CD4-positive, alpha-beta T cell treated with Interleukin-6 for 4 hours (primary cell): ENCODE data around the gene SH3BGRL2.
"Not testable (repeated sequence)": the region's sequence is repeated elsewhere in the genome, so short reads cannot be mapped to it uniquely, and the experiment has no call there.

Source experiments
- DNase-seq: peaks from one replicate; pipeline ENCODE4 v3.0.0-alpha.2; 2020; ENCODE audit warnings: mixed read lengths

The SH3BGRL2 gene

DNA sequence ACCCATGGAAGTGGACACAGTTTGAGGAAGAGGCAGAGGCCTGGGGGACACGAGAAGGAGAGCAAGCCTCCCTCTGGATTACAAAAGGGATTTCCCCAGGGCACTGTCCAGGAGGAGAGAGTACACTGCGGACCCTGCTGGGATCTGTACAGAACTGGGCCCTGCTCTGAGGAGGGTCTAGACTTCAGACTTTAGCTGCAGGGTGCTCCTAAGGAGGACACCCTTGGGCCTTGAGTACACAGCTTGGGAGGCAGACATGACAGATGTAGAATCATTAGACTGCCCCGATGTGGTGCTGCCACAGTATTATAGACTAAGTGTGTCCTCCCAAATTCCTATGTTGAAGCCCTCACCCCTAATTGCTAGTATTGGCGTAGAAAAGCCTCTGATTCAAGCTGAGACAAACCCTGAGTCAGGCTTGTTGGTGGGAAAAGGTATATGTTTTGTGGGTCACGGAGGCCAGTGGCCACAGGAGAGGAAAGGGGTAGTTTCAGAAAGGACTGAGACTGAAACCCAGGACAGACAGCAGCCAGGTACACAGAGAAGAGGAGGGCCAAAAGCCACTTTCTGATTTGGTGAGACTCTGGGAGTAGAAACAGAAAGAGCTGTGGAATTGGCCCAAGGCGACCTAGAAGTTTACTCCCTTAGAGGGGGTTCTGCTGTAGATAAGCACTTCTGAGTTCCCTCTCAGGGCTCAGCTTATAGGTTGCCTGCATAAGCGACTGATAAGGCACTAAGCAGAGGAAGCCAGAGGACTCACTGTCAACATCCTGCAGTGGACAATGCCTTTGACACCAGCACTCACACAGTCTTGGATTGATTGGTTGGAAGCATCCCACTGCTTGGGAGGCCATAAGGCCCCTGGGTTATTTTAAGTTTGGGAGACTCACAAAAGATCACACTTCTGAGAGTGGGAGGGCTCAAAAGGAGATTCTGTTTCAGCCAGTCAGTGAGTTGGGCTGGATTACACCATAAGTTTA is 16.5 kb upstream of the SH3BGRL2 start:
- no peak for DNase-seq

DNA sequence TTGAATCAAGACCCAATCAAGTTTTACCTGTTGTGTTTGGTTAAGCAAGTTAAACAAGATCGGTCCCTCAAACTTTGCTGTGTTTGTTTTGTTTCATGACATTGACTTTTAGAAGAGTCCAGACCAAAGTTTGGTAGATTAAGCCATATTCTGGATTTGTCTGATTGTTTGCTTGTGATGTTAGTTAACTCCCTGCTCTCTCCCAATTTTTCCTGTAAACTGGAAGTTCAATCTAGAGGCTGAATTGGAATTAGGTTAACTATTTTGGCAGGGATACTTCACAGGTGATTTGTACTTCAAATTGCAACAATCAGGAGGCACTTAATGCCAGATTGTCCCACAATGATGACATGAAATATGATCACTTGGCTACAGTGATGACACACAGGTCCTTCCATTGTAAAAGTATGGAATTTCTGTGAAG is 13.6 kb upstream of the SH3BGRL2 start:
- DNase-seq = no peak

DNA sequence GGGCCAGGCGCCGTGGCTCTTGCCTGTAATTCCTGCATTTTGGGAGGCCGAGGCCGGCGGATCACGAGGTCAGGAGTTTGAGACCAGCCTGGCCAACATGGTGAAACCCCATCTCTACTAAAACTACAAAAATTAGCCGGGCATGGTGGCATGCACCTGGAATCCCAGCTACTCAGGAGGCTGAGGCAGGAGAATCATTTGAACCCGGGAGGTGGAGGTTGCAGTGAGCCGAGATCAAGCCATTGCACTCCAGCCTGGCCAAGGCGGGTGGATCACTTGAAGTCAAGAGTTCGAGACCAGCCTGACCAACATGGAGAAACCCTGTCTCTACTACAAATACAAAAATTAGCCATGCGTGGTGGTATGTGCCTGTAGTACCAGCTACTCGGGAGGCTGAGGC is 12.7 kb upstream of the SH3BGRL2 start:
- not testable (repeated sequence) for DNase-seq

DNA sequence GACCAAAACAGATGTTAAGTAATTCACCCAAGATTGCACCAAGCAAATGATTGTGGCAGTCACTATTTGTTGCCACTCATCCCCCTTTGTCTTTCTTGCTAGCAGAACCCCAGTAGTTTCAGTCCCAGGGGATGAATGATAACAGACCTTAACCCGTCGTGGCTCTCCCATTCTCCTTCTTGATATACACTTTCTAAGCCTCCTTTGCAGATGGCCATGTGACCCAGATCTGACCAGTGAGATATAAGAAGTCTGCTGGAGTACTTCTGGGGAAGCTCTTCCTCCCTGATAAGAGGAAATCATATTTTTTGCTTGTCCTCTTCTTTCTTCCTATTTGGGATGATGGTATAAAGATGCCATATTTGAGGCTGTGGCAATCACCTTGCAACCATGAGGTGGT is 9.6 kb upstream of the SH3BGRL2 start:
- no peak for DNase-seq

DNA sequence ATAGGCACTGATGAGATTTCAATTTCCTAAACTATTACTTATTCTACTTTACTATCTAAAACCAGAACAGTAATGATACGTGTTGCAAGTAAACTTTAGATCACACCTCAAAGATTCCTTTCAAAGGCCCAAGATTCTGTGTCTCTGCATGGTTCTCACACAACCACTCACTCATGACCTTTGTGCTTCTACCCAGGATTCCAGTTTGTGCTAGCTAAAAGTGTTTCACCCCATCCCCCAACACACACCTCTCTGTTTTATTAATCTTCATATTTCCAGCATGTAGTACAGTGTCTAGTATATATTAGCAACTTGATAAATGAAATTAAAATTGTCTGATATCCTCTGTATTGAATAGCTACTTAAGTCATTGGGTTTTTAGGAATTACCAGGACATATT is 8.8 kb upstream of the SH3BGRL2 start:
- DNase-seq = no peak

DNA sequence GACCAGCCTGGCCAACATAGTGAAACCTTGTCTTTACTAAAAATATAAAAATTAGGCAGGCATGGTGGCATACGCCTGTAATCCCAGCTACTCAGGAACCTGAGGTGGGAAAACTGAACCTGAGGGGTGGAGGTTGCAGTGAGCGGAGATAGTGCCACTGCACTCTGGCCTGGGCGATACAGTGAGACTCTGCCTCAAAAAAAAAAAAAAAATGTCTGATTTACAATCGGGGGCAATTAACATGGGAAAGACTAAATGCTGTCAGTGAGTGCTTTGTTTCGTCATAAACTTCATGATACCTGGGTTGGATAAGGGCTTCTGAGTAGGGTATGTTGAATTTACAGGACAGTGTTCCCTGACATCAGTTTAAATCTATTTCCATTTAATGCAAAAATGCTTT is 8.0 kb upstream of the SH3BGRL2 start:
- no peak for DNase-seq

DNA sequence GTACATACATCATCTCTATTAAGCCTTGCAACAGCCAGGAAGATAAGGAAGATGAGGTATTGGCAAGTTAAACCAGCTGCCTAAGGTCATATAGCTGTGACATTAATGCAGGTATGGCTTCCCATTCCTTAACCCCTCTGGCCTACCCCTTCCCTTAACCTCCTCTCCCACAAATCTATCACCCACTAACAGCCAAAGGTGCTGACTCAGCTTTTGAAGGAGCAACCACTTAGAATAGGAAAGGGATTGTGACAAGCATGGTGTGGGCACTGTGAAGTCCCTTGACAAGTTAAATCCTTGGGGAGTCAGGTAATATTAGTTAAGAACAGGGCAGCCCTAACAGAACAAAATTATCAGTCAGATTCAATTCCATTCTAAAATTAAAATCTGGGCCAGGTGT is 5.4 kb upstream of the SH3BGRL2 start:
- no peak for DNase-seq

DNA sequence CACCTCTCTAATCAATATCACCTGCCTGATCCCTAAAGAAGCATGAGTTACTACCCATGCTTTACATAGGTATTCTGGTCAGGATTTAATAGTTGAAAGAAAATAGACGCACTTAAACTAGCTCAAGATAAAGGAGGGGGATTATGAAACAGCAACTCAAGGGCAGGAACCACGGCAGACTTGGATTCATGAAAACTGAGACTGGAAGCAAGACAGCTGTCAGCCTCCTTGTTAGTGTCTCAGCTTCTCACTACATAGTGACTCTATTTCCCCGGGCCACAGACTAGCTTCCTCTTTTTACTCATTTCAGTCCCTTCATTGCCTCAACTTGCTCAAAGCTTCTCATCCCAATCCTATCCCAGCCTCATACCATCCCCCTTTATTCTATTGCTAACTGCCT is 4.3 kb upstream of the SH3BGRL2 start:
- DNase-seq = no peak

DNA sequence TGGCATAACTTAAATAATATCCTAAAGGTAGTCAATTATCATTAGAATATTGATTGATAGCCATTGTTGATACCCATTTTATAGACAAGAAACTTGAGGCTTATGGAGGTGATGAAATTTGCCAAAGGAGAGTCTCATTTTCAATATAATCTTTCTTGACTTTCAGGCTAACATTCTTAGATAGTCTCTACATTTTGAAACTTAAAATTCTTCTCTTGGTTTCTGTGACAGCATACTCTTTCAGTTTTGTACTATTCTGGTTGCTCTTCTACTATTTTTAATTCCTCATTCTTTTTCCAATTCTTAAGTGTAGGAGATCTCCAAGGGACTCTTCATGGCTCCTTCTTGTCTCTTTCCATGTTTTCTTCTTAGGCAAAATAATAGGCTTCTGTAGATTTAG is 3.7 kb upstream of the SH3BGRL2 start:
- DNase-seq = no peak

DNA sequence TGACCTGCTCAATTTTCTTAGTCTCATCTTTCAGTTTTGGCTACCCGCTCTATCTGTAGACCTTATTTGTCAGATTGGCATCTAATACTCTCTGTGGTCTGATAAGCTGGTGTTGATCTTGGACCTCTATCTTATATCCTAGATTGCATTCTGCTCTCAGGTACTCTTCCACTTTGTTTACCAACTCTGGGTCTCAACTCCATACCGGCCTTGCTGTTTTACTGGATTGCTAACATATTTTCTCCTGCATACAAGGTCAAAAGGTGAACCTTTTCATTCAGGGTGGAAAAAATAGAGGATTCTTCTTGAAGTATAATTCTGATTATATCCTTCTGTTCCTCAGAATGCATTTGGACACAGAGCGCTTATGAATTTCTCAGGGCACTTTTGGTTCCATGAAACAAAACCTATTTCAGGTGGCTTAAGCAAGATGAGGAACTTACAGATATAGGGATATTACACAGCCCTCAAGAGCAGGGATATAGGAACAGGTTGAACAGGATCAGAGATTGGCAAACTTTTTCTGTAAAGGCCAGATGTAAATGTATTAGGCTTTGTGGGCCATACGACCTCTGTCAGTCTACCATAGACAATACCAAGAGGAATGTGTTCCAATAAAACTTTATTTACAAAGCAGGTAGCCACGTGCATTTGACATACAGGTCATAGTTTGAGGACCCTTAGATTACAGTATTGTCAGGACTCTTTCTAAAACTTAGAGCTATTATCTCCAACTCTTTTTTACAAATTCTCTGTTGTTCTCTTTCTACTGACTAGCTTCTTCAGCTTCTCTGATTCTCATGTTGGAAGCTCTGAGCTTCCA is 2.5 kb upstream of the SH3BGRL2 start:
- DNase-seq = no peak

DNA sequence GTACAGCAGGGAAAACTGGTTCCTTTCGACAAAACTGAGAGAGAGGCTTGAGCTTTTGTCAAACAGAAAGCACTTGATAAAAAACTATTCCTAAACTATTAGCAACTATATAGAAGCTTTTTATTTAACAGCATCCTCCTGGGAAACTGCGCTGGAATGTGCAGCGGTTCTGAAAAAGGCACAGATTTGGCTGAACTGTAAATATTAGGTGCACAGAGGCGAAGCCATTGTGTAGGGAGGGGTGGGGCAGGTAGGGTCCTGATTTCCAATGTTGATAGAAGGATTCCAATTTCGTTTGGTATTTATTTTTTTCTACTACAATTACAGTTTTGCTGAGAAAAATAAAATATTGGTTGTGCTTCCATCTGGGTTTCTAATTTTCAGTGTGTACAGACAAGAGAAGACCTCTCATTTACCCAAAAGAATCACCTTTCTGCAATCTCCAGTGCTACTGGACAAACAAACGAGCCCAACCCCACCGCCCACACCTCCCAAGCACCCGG is 698 bp upstream of the SH3BGRL2 start:
- no peak for DNase-seq

DNA sequence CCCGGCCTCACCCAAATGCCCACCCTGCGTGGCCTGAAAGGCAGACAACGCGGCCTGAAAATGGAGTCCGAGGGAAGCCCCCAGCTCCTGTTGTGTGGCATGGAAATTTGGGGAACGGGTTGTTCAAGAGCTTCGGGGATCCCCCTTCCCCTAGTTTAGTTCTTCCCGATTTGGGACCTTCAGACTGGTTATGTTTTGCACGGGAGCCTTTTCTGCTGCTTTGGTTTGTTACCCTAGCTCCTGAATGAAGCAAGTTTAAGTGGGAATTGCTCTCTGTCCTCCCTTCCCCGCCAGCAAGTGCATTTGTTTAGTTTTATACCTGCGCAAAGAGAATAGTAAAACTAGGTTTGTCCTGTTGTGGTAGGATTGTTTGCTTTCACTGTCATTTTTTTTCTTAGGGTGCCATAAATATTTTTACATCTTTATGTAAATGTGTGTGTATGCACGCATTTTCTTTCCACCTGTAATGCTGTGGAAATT is 604 bp downstream of the SH3BGRL2 start:
- DNase-seq = no peak

DNA sequence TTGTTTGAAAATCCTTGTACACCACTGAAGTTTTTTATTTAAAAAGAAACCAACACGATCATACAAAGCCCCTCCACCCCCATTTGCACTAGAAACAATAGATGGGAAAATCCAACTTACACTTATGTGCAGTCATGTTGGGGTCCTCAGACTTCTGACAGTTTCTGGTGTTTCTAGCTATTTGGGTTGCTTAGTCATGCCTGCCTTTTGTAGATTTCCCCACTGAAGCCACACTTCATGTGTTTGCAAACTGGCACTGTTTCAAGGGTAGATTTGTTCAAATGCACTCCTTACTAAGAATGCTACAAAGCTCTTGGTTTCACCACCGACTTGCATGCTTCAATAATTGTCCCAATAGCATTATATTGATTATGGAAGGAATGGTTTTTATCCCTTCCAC is 1.5 kb downstream of the SH3BGRL2 start:
- no peak for DNase-seq

DNA sequence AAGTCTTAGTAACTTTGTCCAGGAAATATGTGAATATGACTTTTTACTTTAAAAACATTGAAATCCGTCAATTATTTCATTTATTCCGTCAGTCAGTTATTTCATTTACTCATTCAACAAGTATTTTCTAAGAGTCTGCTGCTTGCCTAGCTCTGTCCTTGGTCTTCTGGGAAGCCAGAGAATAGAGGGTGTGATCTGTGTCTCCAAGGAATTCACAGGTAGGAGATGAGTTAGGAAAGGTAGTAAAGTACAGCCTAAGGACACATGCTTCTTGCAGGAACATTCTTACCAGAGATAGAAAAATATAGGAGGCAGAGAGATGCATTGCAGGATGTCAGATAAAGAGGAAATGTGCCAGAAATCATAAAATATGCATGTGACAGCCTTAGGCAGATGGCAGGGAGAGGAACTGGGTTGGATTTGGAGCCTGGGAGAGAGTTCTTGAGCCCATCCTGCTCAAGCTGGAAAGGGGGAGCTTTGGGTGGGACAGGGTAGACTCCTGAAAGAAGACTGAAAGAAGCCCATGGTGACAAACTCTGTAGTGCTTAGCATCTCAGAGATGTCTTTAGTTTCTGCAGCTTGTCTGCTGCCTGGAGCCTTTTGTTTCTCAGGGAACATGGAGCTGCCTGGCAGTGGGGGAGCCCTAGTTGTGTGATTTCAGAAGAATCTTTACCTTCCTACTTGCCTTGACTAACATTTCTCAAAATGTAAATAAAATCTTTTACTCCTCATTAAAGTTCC is 3.5 kb downstream of the SH3BGRL2 start:
- DNase-seq = no peak

DNA sequence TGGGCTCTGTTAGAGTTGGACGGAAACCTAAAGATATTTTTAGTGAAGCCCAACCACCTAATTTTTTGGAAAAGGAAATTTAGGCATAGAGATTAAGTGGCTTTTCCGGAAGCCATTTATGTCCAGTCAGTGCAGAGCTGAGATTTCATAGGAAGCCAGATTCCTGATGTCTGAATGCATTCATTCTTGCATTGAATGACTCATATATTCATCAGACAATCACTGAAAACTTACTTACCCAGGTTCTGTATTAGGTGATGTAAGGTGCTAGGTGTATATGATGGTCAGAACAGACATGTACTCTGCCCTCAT is 4.1 kb downstream of the SH3BGRL2 start:
- no peak for DNase-seq

DNA sequence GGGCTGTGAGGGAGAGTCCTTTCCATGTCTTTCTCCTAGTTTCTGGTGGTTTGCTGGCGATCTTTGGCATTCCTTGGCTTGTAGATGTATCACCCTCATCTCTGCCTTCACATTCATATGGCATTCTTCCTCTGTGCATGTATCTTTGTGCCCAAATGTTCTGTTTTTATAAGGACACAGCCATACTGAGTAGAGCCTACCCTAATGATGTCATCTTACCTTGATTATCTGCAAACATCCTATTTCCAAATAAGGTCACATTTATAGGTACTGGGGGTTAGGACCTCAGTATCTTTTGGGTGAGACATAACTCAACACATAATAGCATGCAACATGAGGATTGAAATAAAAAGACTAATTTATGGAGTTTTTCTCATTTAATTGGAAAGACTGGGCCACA is 5.5 kb downstream of the SH3BGRL2 start:
- DNase-seq = no peak

DNA sequence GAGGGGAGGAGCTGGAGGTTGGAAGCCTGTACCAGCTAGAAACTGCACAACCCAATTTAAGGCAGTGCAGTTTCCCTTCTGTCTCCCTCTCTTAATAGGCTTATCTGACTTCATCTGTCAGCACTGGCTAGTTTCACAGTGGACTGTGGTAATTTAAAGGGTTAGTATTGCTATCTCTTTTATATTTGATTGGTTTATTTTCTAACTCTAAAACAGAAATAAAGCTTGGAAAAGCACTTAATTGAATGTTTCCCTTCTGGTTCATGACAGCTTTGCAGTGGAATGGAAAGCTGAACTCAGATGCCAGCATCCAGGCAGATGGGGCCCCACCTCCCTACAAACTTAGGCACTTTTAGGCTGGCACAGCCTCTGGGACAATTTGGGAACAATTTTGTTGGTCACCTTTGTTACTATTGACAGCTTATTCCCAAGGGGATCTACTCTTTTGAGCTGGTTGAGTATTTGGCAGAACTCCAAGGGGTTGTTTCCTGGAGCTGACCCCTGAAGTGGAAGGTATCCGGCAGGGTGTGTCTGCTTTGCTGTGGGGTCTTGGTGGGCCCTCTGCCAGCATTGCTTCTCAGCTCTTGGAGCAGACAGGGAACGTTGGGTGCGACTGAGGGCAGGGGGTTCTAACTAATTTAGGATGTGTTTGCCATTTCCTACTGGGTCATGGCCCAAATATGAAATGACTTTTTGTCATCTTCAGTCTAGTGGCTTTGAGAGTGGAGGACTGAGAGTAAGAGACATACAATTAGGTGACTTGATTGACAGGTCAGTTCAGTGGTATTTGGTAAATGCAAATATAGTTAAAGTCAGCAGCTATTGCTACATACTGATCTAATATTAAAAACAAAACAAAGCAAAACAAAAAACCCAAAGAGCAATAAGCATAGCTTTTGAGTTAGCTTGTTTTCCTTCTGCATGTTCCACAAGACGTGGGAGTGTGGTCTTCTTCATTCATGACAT is 9.3 kb downstream of the SH3BGRL2 start:
- DNase-seq = no peak

DNA sequence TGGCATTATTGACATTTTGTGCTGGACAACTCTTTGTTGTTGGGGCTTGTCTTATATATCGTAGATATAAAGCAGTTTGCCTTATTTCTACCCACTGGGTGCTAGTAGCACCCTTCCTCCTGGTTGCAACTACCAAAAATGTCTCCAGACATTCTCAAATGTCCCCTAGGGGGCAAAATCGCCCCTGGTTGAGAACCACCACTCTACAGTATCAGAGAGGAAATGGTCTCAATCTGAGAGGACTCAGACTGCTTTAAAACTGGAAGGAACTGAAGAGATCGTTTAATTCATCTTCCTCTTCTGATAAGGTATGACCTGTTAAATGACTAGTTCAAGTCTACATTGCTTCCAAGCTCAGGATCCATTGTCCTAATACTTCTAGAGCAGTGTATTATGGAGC is 14.9 kb downstream of the SH3BGRL2 start:
- peak; percentile 58 for DNase-seq

DNA sequence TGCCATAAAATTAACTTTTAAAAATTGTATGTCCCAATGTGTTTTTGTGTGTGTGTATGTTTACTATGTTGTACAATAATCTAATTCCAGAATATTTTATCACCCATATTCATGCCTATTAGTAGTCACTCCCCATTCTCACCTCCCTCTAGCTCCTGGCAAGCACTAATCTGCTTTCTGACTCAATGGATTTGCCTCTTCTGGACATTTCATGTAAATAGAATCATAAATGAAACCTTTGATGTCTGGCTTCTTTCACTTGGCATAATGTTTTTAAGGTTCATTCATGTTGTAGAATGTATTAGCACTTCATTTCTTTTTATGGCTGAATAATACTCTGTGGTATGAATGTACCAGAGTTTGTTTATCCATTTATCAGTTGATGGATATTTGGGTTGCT is 15.4 kb downstream of the SH3BGRL2 start:
- DNase-seq = no peak

DNA sequence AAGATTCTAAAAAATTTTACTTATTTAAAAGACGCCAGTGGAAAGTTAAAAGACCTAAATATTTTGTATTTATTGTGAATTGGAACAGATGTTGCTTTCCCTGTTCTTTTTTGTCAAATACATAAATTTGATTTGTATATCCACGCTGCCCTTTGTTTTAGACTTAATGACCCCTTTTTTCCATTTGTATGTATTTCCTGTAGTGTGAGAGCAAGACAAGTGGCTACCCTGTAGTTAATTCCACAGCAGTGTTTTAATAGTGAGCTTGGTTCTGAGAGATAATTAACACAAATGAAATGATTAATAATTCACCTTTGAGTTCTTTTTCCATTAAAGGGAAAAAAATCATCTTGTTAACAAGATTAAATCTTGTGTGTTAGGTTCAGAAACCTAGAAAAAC is 16.6 kb downstream of the SH3BGRL2 start:
- DNase-seq = no peak

DNA sequence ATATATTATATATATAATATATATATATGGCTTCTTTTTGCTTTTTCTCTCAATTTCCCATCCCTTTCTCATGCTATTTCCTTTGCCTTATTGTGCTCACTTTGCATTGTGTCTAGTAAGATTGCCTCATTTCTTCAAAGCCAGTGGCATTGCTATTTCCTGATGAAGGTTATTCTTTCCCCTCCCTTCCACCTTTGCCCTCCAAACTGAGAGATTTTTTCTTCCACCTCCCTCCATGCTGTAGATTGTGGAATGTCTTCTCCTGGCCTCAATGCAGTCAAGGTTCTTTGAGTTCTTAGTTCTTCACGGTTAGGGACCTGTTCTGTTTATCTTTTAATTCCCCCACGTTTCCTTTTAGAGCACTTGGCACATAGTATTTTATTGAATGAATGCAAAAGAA is 17.2 kb downstream of the SH3BGRL2 start:
- no peak for DNase-seq

DNA sequence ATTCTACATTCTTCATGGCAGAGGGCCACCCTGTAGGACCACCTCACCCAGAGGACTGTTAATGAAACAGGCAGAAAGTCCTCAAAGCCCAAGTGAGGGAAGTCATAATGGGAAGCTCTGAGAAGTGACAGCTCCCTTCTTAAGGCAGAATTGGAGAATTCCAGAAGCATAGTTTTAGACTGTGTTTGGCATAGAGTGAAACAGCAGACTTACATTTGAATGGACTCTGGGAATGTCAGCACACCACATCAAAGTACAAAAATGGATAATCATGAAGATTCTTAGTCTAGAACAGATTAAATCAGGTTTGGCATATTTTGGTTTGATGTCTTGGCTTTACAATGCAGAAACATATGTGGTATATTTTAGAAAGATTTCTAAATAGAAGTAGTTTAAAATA is 17.9 kb downstream of the SH3BGRL2 start:
- no peak for DNase-seq
